ENCODE results near the gene SFMBT1.

Gene SFMBT1

GRCh38 chr3:53079791-53080555 lies 34.1 kb upstream of the SFMBT1 start:
- Histone ChIP-seq H3F3A (ENCODE audit: insufficient read depth, low read length) (no peaks in the 10 kb centered on the region), H4K20me1 (ENCODE audit: insufficient read depth, low read length) (no peaks in the 10 kb centered on the region), H3K4me2 (ENCODE audit: low read length) (no peak overlapping the region), H3K9me3 (ENCODE audit: low read length) (no peaks in the 10 kb centered on the region), H3K9me2 (ENCODE audit: low read depth, low read length) (no peaks in the 10 kb centered on the region), H2AFZ (ENCODE audit: low read length) (no peak overlapping the region), H3K27me3 (ENCODE audit: insufficient read depth, low read length) (no peaks in the 10 kb centered on the region), H3K27ac (ENCODE audit: low read depth, low read length, poor library complexity, severe bottlenecking) (no peak overlapping the region), H3K36me3 (ENCODE audit: insufficient read depth, low read length) (no peaks in the 10 kb centered on the region), H3K4me3 (ENCODE audit: low read depth, low read length, poor library complexity, severe bottlenecking) (no peak overlapping the region), H3K4me1 (ENCODE audit: insufficient read depth, low read length, severe bottlenecking) (no peaks in the 10 kb centered on the region), H3K9ac (ENCODE audit: low read length) (no peak overlapping the region), H3K79me2 (ENCODE audit: insufficient read depth, low read length) (no peaks in the 10 kb centered on the region)
- TF ChIP-seq EZH2 (IDR thresholded peaks at IDR 0.05; ENCODE audit: borderline replicate concordance, low read length) (no peak), CTCF (IDR thresholded peaks at IDR 0.05; ENCODE audit: low read length) (no peak)

- Histone ChIP-seq H3K4me2 (ENCODE audit: low read length) (no peak overlapping the region), H3K27me3 (ENCODE audit: insufficient read depth, low read length) (no peaks in the 10 kb centered on the region), H4K20me1 (ENCODE audit: insufficient read depth, low read length) (no peaks in the 10 kb centered on the region), H3F3A (ENCODE audit: insufficient read depth, low read length) (no peaks in the 10 kb centered on the region), H2AFZ (ENCODE audit: low read length) (no peak overlapping the region), H3K4me1 (ENCODE audit: insufficient read depth, low read length, severe bottlenecking) (no peaks in the 10 kb centered on the region), H3K36me3 (ENCODE audit: insufficient read depth, low read length) (no peaks in the 10 kb centered on the region), H3K9me3 (ENCODE audit: low read length) (no peaks in the 10 kb centered on the region), H3K4me3 (ENCODE audit: low read depth, low read length, poor library complexity, severe bottlenecking) (no peak overlapping the region), H3K9me2 (ENCODE audit: low read depth, low read length) (no peaks in the 10 kb centered on the region), H3K9ac (ENCODE audit: low read length) (no peak overlapping the region), H3K79me2 (ENCODE audit: insufficient read depth, low read length) (no peaks in the 10 kb centered on the region), H3K27ac (ENCODE audit: low read depth, low read length, poor library complexity, severe bottlenecking) (no peak overlapping the region)
- no peak for TF ChIP-seq CTCF (IDR thresholded peaks at IDR 0.05; ENCODE audit: low read length)
- TF ChIP-seq EZH2 (IDR thresholded peaks at IDR 0.05; ENCODE audit: borderline replicate concordance, low read length): no peak
Measured at GRCh38 chr3:53079147-53079546, 33.3 kb upstream of the SFMBT1 start.

GRCh38 chr3:53078656-53079055 lies 32.8 kb upstream of the SFMBT1 start:
- Histone ChIP-seq H3K9me3 (ENCODE audit: low read length) (no peaks in the 10 kb centered on the region), H4K20me1 (ENCODE audit: insufficient read depth, low read length) (no peaks in the 10 kb centered on the region), H2AFZ (ENCODE audit: low read length) (no peak overlapping the region), H3K27ac (ENCODE audit: low read depth, low read length, poor library complexity, severe bottlenecking) (no peak overlapping the region), H3F3A (ENCODE audit: insufficient read depth, low read length) (no peaks in the 10 kb centered on the region), H3K4me3 (ENCODE audit: low read depth, low read length, poor library complexity, severe bottlenecking) (no peak overlapping the region), H3K27me3 (ENCODE audit: insufficient read depth, low read length) (no peaks in the 10 kb centered on the region), H3K9ac (ENCODE audit: low read length) (no peak overlapping the region), H3K9me2 (ENCODE audit: low read depth, low read length) (no peaks in the 10 kb centered on the region), H3K79me2 (ENCODE audit: insufficient read depth, low read length) (no peaks in the 10 kb centered on the region), H3K36me3 (ENCODE audit: insufficient read depth, low read length) (no peaks in the 10 kb centered on the region), H3K4me1 (ENCODE audit: insufficient read depth, low read length, severe bottlenecking) (peaks cover 2% of the 10 kb centered on the region), H3K4me2 (ENCODE audit: low read length) (no peak overlapping the region)
- TF ChIP-seq CTCF (IDR thresholded peaks at IDR 0.05; ENCODE audit: low read length): no peak
- TF ChIP-seq EZH2 (IDR thresholded peaks at IDR 0.05; ENCODE audit: borderline replicate concordance, low read length): no peak
